Pons (tissue), 1 donor: ENCODE data around the gene MAGI1.
A peak's percentile ranks its signal among the peaks of the same experiment; 100 is the strongest.
"Not testable (repeated sequence)": the region's sequence is repeated elsewhere in the genome, so short reads cannot be mapped to it uniquely, and the experiment has no call there.

Source experiments
- DNase-seq: peaks from one replicate; pipeline ENCODE4 v3.0.0-alpha.2; 2016; ENCODE audit warnings: low spot score

The MAGI1 gene

GRCh38 chr3:65560133-65560532 lies 478.6 kb downstream of the MAGI1 start:
- DNase-seq: no peak

- no peak for DNase-seq
Measured at GRCh38 chr3:65559643-65560042, 479.1 kb downstream of the MAGI1 start.

GRCh38 chr3:65558826-65559225 lies 479.9 kb downstream of the MAGI1 start:
- no peak for DNase-seq

GRCh38 chr3:65557899-65558564 lies 480.7 kb downstream of the MAGI1 start:
- no peak for DNase-seq

- no peak for DNase-seq
Measured at GRCh38 chr3:65556934-65557577, 481.7 kb downstream of the MAGI1 start.

GRCh38 chr3:65552434-65552833 lies 486.3 kb downstream of the MAGI1 start:
- DNase-seq: no peak

GRCh38 chr3:65551945-65552344 lies 486.8 kb downstream of the MAGI1 start:
- DNase-seq: no peak

GRCh38 chr3:65550137-65550536 lies 488.6 kb downstream of the MAGI1 start:
- no peak for DNase-seq

- DNase-seq: no peak
Measured at GRCh38 chr3:65549626-65549959, 489.1 kb downstream of the MAGI1 start.

GRCh38 chr3:65548848-65549625 lies 489.7 kb downstream of the MAGI1 start:
- DNase-seq: no peak

- no peak for DNase-seq
Measured at GRCh38 chr3:65545429-65545828, 493.3 kb downstream of the MAGI1 start.

- not testable (repeated sequence) for DNase-seq
Measured at GRCh38 chr3:65543391-65543790, 495.3 kb downstream of the MAGI1 start.

GRCh38 chr3:65540666-65541065 lies 498.1 kb downstream of the MAGI1 start:
- DNase-seq: no peak

- no peak for DNase-seq
Measured at GRCh38 chr3:65539616-65540015, 499.1 kb downstream of the MAGI1 start.

GRCh38 chr3:65538101-65538500 lies 500.6 kb downstream of the MAGI1 start:
- no peak for DNase-seq

GRCh38 chr3:65537109-65537508 lies 501.6 kb downstream of the MAGI1 start:
- DNase-seq: no peak

- DNase-seq: no peak
Measured at GRCh38 chr3:65535260-65535659, 503.5 kb downstream of the MAGI1 start.

- DNase-seq: no peak
Measured at GRCh38 chr3:65534805-65535204, 503.9 kb downstream of the MAGI1 start.

- no peak for DNase-seq
Measured at GRCh38 chr3:65532749-65533148, 506.0 kb downstream of the MAGI1 start.

- peak; percentile 74 for DNase-seq
Measured at GRCh38 chr3:65532215-65532614, 506.5 kb downstream of the MAGI1 start.

- no peak for DNase-seq
Measured at GRCh38 chr3:65531499-65531898, 507.2 kb downstream of the MAGI1 start.

- DNase-seq: no peak
Measured at GRCh38 chr3:65526656-65527055, 512.1 kb downstream of the MAGI1 start.

- DNase-seq: no peak
Measured at GRCh38 chr3:65524584-65524983, 514.1 kb downstream of the MAGI1 start.
